Activated naive CD4-positive, alpha-beta T cell treated with anti-CD3 and anti-CD28 coated beads, Interleukin-2, amount 50 U/mL, for 72 hours (primary cell): ENCODE results near the gene OR4D1. TPM values are rescaled to one million over a fixed set of nuclear protein-coding genes. Genes with fewer than 3 reads are reported as not detected.
"Not testable (repeated sequence)": the region's sequence is repeated elsewhere in the genome, so short reads cannot be mapped to it uniquely, and the experiment has no call there.

ENCODE experiments used
- ATAC-seq, 2 donors: fragments of 150-1000 bp; cut with Tn5 transposase; 2 replicates each; pipeline ENCODE4 v1.10.0; 2021; ENCODE audit warnings: mild to moderate bottlenecking in 2 of 2, moderate library complexity in 2 of 2
- DNase-seq, 2 donors: peaks; one replicate each; pipeline ENCODE4 v3.0.0; 2021 to 2022; ENCODE audit warnings: low spot score in 2 of 2
- H3K27ac Mint-ChIP-seq, 2 donors: one replicate each; pipeline ENCODE4 v1.8.0; 2022; ENCODE audit warnings: mild to moderate bottlenecking in 2 of 2, mixed read lengths in 2 of 2
- H3K36me3 Mint-ChIP-seq, 2 donors: one replicate each; pipeline ENCODE4 v1.8.0; 2022; ENCODE audit warnings: mixed read lengths in 2 of 2
- H3K9me3 Mint-ChIP-seq, 2 donors: one replicate each; pipeline ENCODE4 v1.8.0; 2022; ENCODE audit warnings: mixed read lengths in 2 of 2
- total RNA-seq, 2 donors: library from RNA; stranded (reverse); gene quantifications; one replicate each; pipeline ENCODE4 v1.2.3, GENCODE V29; 2022

Gene OR4D1
- under 1 TPM; 0.18 to 0.30 TPM for total RNA-seq

- Mint-ChIP-seq H3K36me3 (peaks cover 18 to 28% of the 10 kb centered on the region in 2 donors), H3K9me3 (peaks cover 26 to 31% of the 10 kb centered on the region in 2 donors), H3K27ac (no peak within 1 kb of the TSS)
These were observed at the start of gene OR4D1 for GRCh38 chr17:58147930-58148434. Gene OR4D1 (plus strand): TSS chr17:58148384. CDS start chr17:58155154, 6,770 bp downstream.

GRCh38 chr17:58100506-58100905 is 47.7 kb upstream of the OR4D1 start:
- Mint-ChIP-seq H3K27ac (no peak overlapping the region), H3K36me3 (no peaks in the 10 kb centered on the region), H3K9me3 (no peaks in the 10 kb centered on the region)
- no peak for ATAC-seq
- no peak for DNase-seq

More at GRCh38 chr17:58147930-58148434, at the start of gene OR4D1:
- DNase-seq = no peak
- ATAC-seq = no peak

GRCh38 chr17:58101898-58102297 is 46.3 kb upstream of the OR4D1 start:
- ATAC-seq, H3K9me3 Mint-ChIP-seq, H3K36me3 Mint-ChIP-seq, H3K27ac Mint-ChIP-seq, DNase-seq: not testable (repeated sequence)

- no peak for DNase-seq
These were observed 43.1 kb upstream of the OR4D1 start for GRCh38 chr17:58105093-58105492.

GRCh38 chr17:58107306-58107705 is 40.9 kb upstream of the OR4D1 start:
- Mint-ChIP-seq H3K9me3 (no peaks in the 10 kb centered on the region), H3K27ac (no peak overlapping the region), H3K36me3 (no peaks in the 10 kb centered on the region)
- DNase-seq (no peak), ATAC-seq (no peak)

More at GRCh38 chr17:58105093-58105492, 43.1 kb upstream of the OR4D1 start:
- no peak for ATAC-seq
- Mint-ChIP-seq H3K36me3 (no peaks in the 10 kb centered on the region), H3K9me3 (no peaks in the 10 kb centered on the region), H3K27ac (no peak overlapping the region)

- Mint-ChIP-seq H3K36me3 (no peaks in the 10 kb centered on the region), H3K27ac (no peak overlapping the region), H3K9me3 (no peaks in the 10 kb centered on the region)
- no peak for DNase-seq
- ATAC-seq = no peak
These were observed 39.0 kb upstream of the OR4D1 start for GRCh38 chr17:58109197-58109596.

GRCh38 chr17:58110012-58110411 is 38.2 kb upstream of the OR4D1 start:
- Mint-ChIP-seq H3K27ac (no peak overlapping the region), H3K9me3 (no peaks in the 10 kb centered on the region), H3K36me3 (no peaks in the 10 kb centered on the region)
- no peak for DNase-seq
- ATAC-seq = no peak

- ATAC-seq (no peak), DNase-seq (no peak)
- H3K36me3 Mint-ChIP-seq = no peaks in the 10 kb centered on the region
- H3K9me3 Mint-ChIP-seq = no peaks in the 10 kb centered on the region
- no peak overlapping the region for H3K27ac Mint-ChIP-seq
These were observed 36.5 kb upstream of the OR4D1 start for GRCh38 chr17:58111676-58112075.

GRCh38 chr17:58112970-58113631 is 35.1 kb upstream of the OR4D1 start:
- Mint-ChIP-seq H3K36me3 (no peaks in the 10 kb centered on the region), H3K27ac (no peak overlapping the region), H3K9me3 (no peaks in the 10 kb centered on the region)
- DNase-seq = peak; percentile 73 to 90
- peak; percentile 88 to 93 for ATAC-seq

GRCh38 chr17:58113947-58114346 is 34.2 kb upstream of the OR4D1 start:
- no peaks in the 10 kb centered on the region for H3K36me3 Mint-ChIP-seq
- no peak overlapping the region for H3K27ac Mint-ChIP-seq
- DNase-seq = no peak
- ATAC-seq = no peak
- no peaks in the 10 kb centered on the region for H3K9me3 Mint-ChIP-seq

- Mint-ChIP-seq H3K27ac (no peak overlapping the region), H3K36me3 (no peaks in the 10 kb centered on the region), H3K9me3 (no peaks in the 10 kb centered on the region)
- DNase-seq = no peak
- ATAC-seq = no peak
These were observed 30.8 kb upstream of the OR4D1 start for GRCh38 chr17:58117382-58117781.

GRCh38 chr17:58119491-58119890 is 28.7 kb upstream of the OR4D1 start:
- DNase-seq (no peak), ATAC-seq (no peak)
- Mint-ChIP-seq H3K36me3 (no peaks in the 10 kb centered on the region), H3K27ac (no peak overlapping the region), H3K9me3 (no peaks in the 10 kb centered on the region)

- Mint-ChIP-seq H3K36me3 (no peaks in the 10 kb centered on the region), H3K27ac (no peak overlapping the region), H3K9me3 (no peaks in the 10 kb centered on the region)
- DNase-seq (peak in 1 of 2 donors; percentile 43), ATAC-seq (no peak)
These were observed 27.9 kb upstream of the OR4D1 start for GRCh38 chr17:58120195-58120822.

- ATAC-seq (peak; percentile 43 to 47), DNase-seq (no peak)
- H3K27ac Mint-ChIP-seq = no peak overlapping the region
- H3K9me3 Mint-ChIP-seq = no peaks in the 10 kb centered on the region
- no peaks in the 10 kb centered on the region for H3K36me3 Mint-ChIP-seq
These were observed 26.3 kb upstream of the OR4D1 start for GRCh38 chr17:58121925-58122324.

- H3K9me3 Mint-ChIP-seq = no peaks in the 10 kb centered on the region
These were observed 20.3 kb upstream of the OR4D1 start for GRCh38 chr17:58127846-58128245.

GRCh38 chr17:58132697-58133096 is 15.5 kb upstream of the OR4D1 start:
- not testable (repeated sequence) for ATAC-seq, H3K36me3 Mint-ChIP-seq, DNase-seq, H3K9me3 Mint-ChIP-seq, H3K27ac Mint-ChIP-seq

More at GRCh38 chr17:58127846-58128245, 20.3 kb upstream of the OR4D1 start:
- no peak overlapping the region for H3K27ac Mint-ChIP-seq
- ATAC-seq (no peak), DNase-seq (no peak)
- H3K36me3 Mint-ChIP-seq = peaks cover 0 to 6% of the 10 kb centered on the region in 2 donors

GRCh38 chr17:58136669-58137279 is 11.4 kb upstream of the OR4D1 start:
- Mint-ChIP-seq H3K27ac (no peak overlapping the region), H3K9me3 (peaks cover 3 to 5% of the 10 kb centered on the region in 2 donors), H3K36me3 (no peaks in the 10 kb centered on the region)
- ATAC-seq (no peak), DNase-seq (no peak)
